H1 (cell line): Measurements from ENCODE around the gene ZRANB1. TPM values are rescaled to one million over a fixed set of nuclear protein-coding genes. Genes with fewer than 3 reads are reported as not detected.

Source experiments
- CTCF ChIA-PET: fragments of 300-600 bp; sonication (Branson Sonifier 250); formaldehyde crosslinking; loops from one replicate; lab custom pipeline; 2021; ENCODE audit not compliant: partially characterized antibody; lab: Charles Lee
- POLR2A ChIA-PET: fragments of 300-600 bp; sonication (Branson Sonifier 250); formaldehyde crosslinking; loops from one replicate; lab custom pipeline; 2021; ENCODE audit warnings: inconsistent platforms; ENCODE audit not compliant: partially characterized antibody; lab: Charles Lee
- DNase-seq, 2 experiments: peaks; one replicate each; pipeline versions ENCODE4 v3.0.0 to v3.0.0-alpha.2; 2010 to 2022; ENCODE audit warnings: low spot score in 2 of 2, low read depth in 1 of 2, mixed read lengths in 1 of 2
- FAIRE-seq: peaks from 2 replicates; lab custom pipeline; 2011; peaks lifted over from hg19 to GRCh38; lab: Jason Lieb, UNC
- H2AFZ ChIP-seq: 2 replicates; pipeline ENCODE4 v1.8.1; 2012; ENCODE audit warnings: low read length, inconsistent platforms
- H2AK5ac ChIP-seq: 2 replicates; pipeline ENCODE4 v1.6.1; 2013; ENCODE audit warnings: low read depth, low read length
- H2BK120ac ChIP-seq: replicated peaks from 2 replicates; pipeline ENCODE3; 2013; ENCODE audit warnings: low read depth, low read length, inconsistent platforms
- H2BK12ac ChIP-seq: 2 replicates; pipeline ENCODE4 v1.6.1; 2013; ENCODE audit warnings: low read depth, low read length
- H2BK15ac ChIP-seq: 2 replicates; pipeline ENCODE4 v1.6.1; 2013; ENCODE audit warnings: low read length
- H2BK20ac ChIP-seq: 2 replicates; pipeline ENCODE4 v1.6.1; 2013; ENCODE audit warnings: low read length
- H2BK5ac ChIP-seq: 2 replicates; pipeline ENCODE4 v1.6.1; 2013; ENCODE audit warnings: low read depth, low read length
- H3K14ac ChIP-seq: 2 replicates; pipeline ENCODE4 v1.6.1; 2013; ENCODE audit warnings: inconsistent platforms; ENCODE audit not compliant: insufficient read length
- H3K18ac ChIP-seq: 2 replicates; pipeline ENCODE4 v1.6.1; 2013; ENCODE audit warnings: low read length; ENCODE audit errors: extremely low read depth
- H3K23ac ChIP-seq: 2 replicates; pipeline ENCODE4 v1.6.1; 2013; ENCODE audit warnings: inconsistent platforms; ENCODE audit not compliant: insufficient read length
- H3K23me2 ChIP-seq: 2 replicates; pipeline ENCODE4 v1.6.1; 2013; ENCODE audit warnings: low read depth, low read length
- H3K27ac ChIP-seq: 2 replicates; pipeline ENCODE4 v1.6.1; 2011; ENCODE audit warnings: low read depth, low read length, inconsistent platforms
- H3K27me3 ChIP-seq, 4 experiments: replicated peaks in 1 of 4; 1 replicate in 1 of 4; 2 replicates in 3 of 4; pipeline versions ENCODE4 v1.6.1 to v1.8.1; 2011 to 2013; ENCODE audit warnings: low read length in 3 of 4, mild to moderate bottlenecking in 3 of 4, inconsistent platforms in 2 of 4, mixed read lengths in 2 of 4, moderate library complexity in 1 of 4; ENCODE audit not compliant: control insufficient read depth in 3 of 4, insufficient read depth in 3 of 4; ENCODE audit errors: extremely low read depth in 1 of 4
- H3K36me3 ChIP-seq, 4 experiments: 2 replicates each; pipeline versions ENCODE4 v1.6.1 to v1.8.1; 2011 to 2013; ENCODE audit warnings: mild to moderate bottlenecking in 4 of 4, low read length in 3 of 4, moderate library complexity in 2 of 4, control low read depth in 1 of 4, inconsistent platforms in 1 of 4; ENCODE audit not compliant: insufficient read depth in 4 of 4, control insufficient read depth in 2 of 4
- H3K4ac ChIP-seq: replicated peaks from 2 replicates; pipeline ENCODE3; 2013; ENCODE audit warnings: low read length, low read depth, mixed read lengths, inconsistent platforms; ENCODE audit not compliant: insufficient read length
- H3K4me1 ChIP-seq, 4 experiments: replicated peaks in 1 of 4; 1 replicate in 1 of 4; 2 replicates in 3 of 4; pipeline versions ENCODE4 v1.6.1 to v1.8.1; 2011 to 2013; ENCODE audit warnings: low read length in 3 of 4, inconsistent platforms in 2 of 4, mixed read lengths in 1 of 4; ENCODE audit not compliant: insufficient read depth in 4 of 4, control insufficient read depth in 3 of 4
- H3K4me2 ChIP-seq, 2 experiments: 2 replicates each; pipeline versions ENCODE4 v1.6.1 to v1.8.1; 2011 to 2013; ENCODE audit warnings: low read depth in 2 of 2, low read length in 2 of 2, control low read depth in 1 of 2, inconsistent platforms in 1 of 2, mild to moderate bottlenecking in 1 of 2; ENCODE audit not compliant: insufficient read depth in 1 of 2
- H3K4me3 ChIP-seq, 4 experiments: fragments of 200-600, 300-600 bp in 1 of 4; sonication (generic), shearing (Covaris generic), sonication (Bioruptor Twin) in 1 of 4; 2 replicates each; pipeline versions ENCODE4 v1.5.1 to v1.8.1; 2011 to 2016; ENCODE audit warnings: low read length in 4 of 4, low read depth in 3 of 4, control low read depth in 2 of 4, inconsistent platforms in 2 of 4, mild to moderate bottlenecking in 2 of 4, mixed read lengths in 1 of 4, moderate library complexity in 1 of 4; ENCODE audit not compliant: insufficient read depth in 2 of 4; ENCODE audit errors: extremely low read depth in 1 of 4
- H3K56ac ChIP-seq: replicated peaks from 2 replicates; pipeline ENCODE3; 2013; ENCODE audit warnings: low read depth, mild to moderate bottlenecking, mixed read lengths, low read length, inconsistent platforms; ENCODE audit not compliant: insufficient read length
- H3K79me1 ChIP-seq: 2 replicates; pipeline ENCODE4 v1.6.1; 2013; ENCODE audit warnings: low read depth, low read length, control low read depth
- H3K79me2 ChIP-seq, 2 experiments: 2 replicates each; pipeline versions ENCODE4 v1.6.1 to v1.8.1; 2012 to 2013; ENCODE audit warnings: low read length in 2 of 2, mild to moderate bottlenecking in 2 of 2, inconsistent platforms in 1 of 2; ENCODE audit not compliant: insufficient read depth in 2 of 2, control insufficient read depth in 1 of 2
- H3K9ac ChIP-seq, 4 experiments: replicated peaks in 1 of 4; 1 replicate in 1 of 4; 2 replicates in 3 of 4; pipeline versions ENCODE4 v1.6.1 to v1.8.1; 2011 to 2013; ENCODE audit warnings: low read depth in 3 of 4, low read length in 3 of 4, control low read depth in 2 of 4, mild to moderate bottlenecking in 2 of 4, moderate library complexity in 2 of 4, inconsistent platforms in 1 of 4; ENCODE audit errors: extremely low read depth in 1 of 4
- H3K9me3 ChIP-seq, 2 experiments: 2 replicates each; pipeline versions ENCODE4 v1.6.1 to v1.8.1; 2012 to 2013; ENCODE audit warnings: mild to moderate bottlenecking in 2 of 2, moderate library complexity in 2 of 2, control low read depth in 1 of 2, inconsistent platforms in 1 of 2, low read depth in 1 of 2, low read length in 1 of 2, mixed read lengths in 1 of 2; ENCODE audit not compliant: insufficient read depth in 2 of 2
- H4K20me1 ChIP-seq, 2 experiments: replicated peaks in 1 of 2; 2 replicates each; pipeline versions ENCODE3 to v1.8.1; 2011 to 2013; ENCODE audit warnings: inconsistent platforms in 2 of 2, low read length in 2 of 2, mild to moderate bottlenecking in 1 of 2; ENCODE audit not compliant: insufficient read depth in 2 of 2, control insufficient read depth in 1 of 2
- H4K5ac ChIP-seq: 2 replicates; pipeline ENCODE4 v1.6.1; 2013; ENCODE audit warnings: low read length, low read depth, mixed read lengths, inconsistent platforms; ENCODE audit not compliant: insufficient read length
- H4K8ac ChIP-seq: 2 replicates; pipeline ENCODE4 v1.8.0; 2013; ENCODE audit warnings: mild to moderate bottlenecking, moderate library complexity, low read length, inconsistent platforms; ENCODE audit not compliant: insufficient read depth; ENCODE audit errors: extremely low read depth
- H4K91ac ChIP-seq: replicated peaks from 2 replicates; pipeline ENCODE3; 2013; ENCODE audit warnings: low read length, mixed read lengths, inconsistent platforms; ENCODE audit not compliant: insufficient read length
- ASH2L ChIP-seq: fragments of 200-600, 300-600 bp; sonication (generic); IDR thresholded peaks from one replicate; pipeline ENCODE4 v1.7.1; 2017; ENCODE audit warnings: low read length
- CBX5 ChIP-seq: fragments of 300-800, 300-1000 bp; sonication (generic); IDR thresholded peaks from 2 replicates; pipeline ENCODE4 v1.7.1; 2016; ENCODE audit warnings: antibody characterized with exemption, low read length, low read depth
- CEBPB ChIP-seq: IDR thresholded peaks from 2 replicates; pipeline ENCODE4 v1.6.1; 2012; ENCODE audit warnings: low read depth, low read length
- CTCF ChIP-seq, 3 experiments: IDR thresholded peaks; 1 replicate in 2 of 3; 2 replicates in 1 of 3; pipeline versions ENCODE4 v1.5.1 to v1.6.1; 2011; ENCODE audit warnings: low read length in 3 of 3, mild to moderate bottlenecking in 3 of 3, inconsistent platforms in 2 of 3, low read depth in 1 of 3, moderate library complexity in 1 of 3; ENCODE audit not compliant: insufficient read depth in 1 of 3; ENCODE audit errors: control extremely low read depth in 1 of 3
- EGR1 ChIP-seq: IDR thresholded peaks from 2 replicates; pipeline ENCODE4 v1.6.1; 2011; ENCODE audit warnings: low read depth, low read length, borderline replicate concordance
- GTF2F1 ChIP-seq: IDR thresholded peaks from 2 replicates; pipeline ENCODE4 v1.6.1; 2012; ENCODE audit warnings: low read depth, low read length, improper control_type of control experiment, borderline replicate concordance
- MAFK ChIP-seq: IDR thresholded peaks from 2 replicates; pipeline ENCODE4 v1.6.1; 2012; ENCODE audit warnings: low read depth, mild to moderate bottlenecking, improper control_type of control experiment, low read length
- MAX ChIP-seq: IDR thresholded peaks from 2 replicates; pipeline ENCODE4 v1.6.1; 2012; ENCODE audit warnings: inconsistent platforms
- SIX5 ChIP-seq: IDR thresholded peaks from 2 replicates; pipeline ENCODE4 v1.6.1; 2011; ENCODE audit warnings: mild to moderate bottlenecking, low read depth, low read length
- SP1 ChIP-seq: IDR thresholded peaks from 2 replicates; pipeline ENCODE4 v1.6.1; 2011; ENCODE audit warnings: low read depth, low read length
- WGBS, 2 experiments: shearing (Covaris generic) in 1 of 2; methylation state at CpG; one replicate each; pipeline versions ENCODE4 v1.1.6 to v1.1.7; 2013 to 2015; ENCODE audit warnings: low lambda C conversion rate in 2 of 2, mixed read lengths in 2 of 2, inconsistent platforms in 1 of 2, low coverage in 1 of 2, missing lambda C conversion rate in 1 of 2; ENCODE audit not compliant: insufficient replicate concordance in 2 of 2, insufficient coverage in 1 of 2, insufficient read length in 1 of 2; ENCODE audit errors: extremely low coverage in 1 of 2, missing lambda C conversion rate in 1 of 2; 5-methylcytosine and 5-hydroxymethylcytosine counted together
- polyA plus RNA-seq, 7 experiments: library from polyadenylated mRNA; depleted of rRNA in 3 of 7; stranded (reverse) in 5 of 7; unstranded in 2 of 7; fragments of >200 nt in 5 of 7; fragments of 200-250 nt in 2 of 7; gene quantifications; 1 replicate in 5 of 7; 2 replicates in 1 of 7; 4 replicates in 1 of 7; pipeline versions ENCODE4 v1.2.1 to v1.2.3, GENCODE V29; 2011 to 2013; ENCODE audit warnings: missing spikeins in 2 of 7, mixed read lengths in 2 of 7
- total RNA-seq: library from RNA; stranded (reverse); fragmentation: NEBNext Ultra II Directional; extraction: Animal tissue kit (Norgen Biotek cat#: 25700); gene quantifications from 2 replicates; pipeline ENCODE4 v1.2.1, GENCODE V29; 2021

The ZRANB1 gene
- total and polyA plus RNA-seq, 2 of the 8 experiments (the other 6 are each of a cell fraction or from before 2014, with no cell fraction given), result 6.1 to 19.9 TPM

GRCh38 chr10:125035588-125036295, 93.8 kb downstream of the ZRANB1 start:
- Histone ChIP-seq H3K27me3 (no peaks in the 10 kb centered on the region), H3K14ac (no peak overlapping the region), H3K4me1 (peaks cover 1 to 28% (median 20%) of the 10 kb centered on the region in 4 experiments), H4K8ac (no peak overlapping the region), H4K91ac (no peak overlapping the region), H2BK5ac (no peak overlapping the region), H3K79me2 (peaks cover 11 to 97% of the 10 kb centered on the region in 2 experiments), H3K9ac (no peak overlapping the region), H2BK120ac (no peak overlapping the region), H3K23me2 (no peaks in the 10 kb centered on the region; the same call in 1 of the 2 replicates), H3K27ac (no peak overlapping the region), H3K36me3 (peaks cover 4 to 53% (median 8%) of the 10 kb centered on the region in 4 experiments; a peak in 7 of 8 replicates), H3K23ac (no peak overlapping the region), H4K20me1 (peaks cover 38 to 42% of the 10 kb centered on the region in 2 experiments), H3K4me3 (no peak overlapping the region), H3K18ac (no peak overlapping the region), H3K9me3 (no peaks in the 10 kb centered on the region), H2AK5ac (no peak overlapping the region), H3K4ac (no peak overlapping the region), H2BK15ac (no peak overlapping the region), H2AFZ (no peak overlapping the region), H2BK12ac (no peak overlapping the region), H2BK20ac (no peak overlapping the region), H4K5ac (no peak overlapping the region), H3K79me1 (peaks cover 40% of the 10 kb centered on the region), H3K4me2 (no peak overlapping the region), H3K56ac (no peak overlapping the region)
- FAIRE-seq (no peak), DNase-seq (no peak)
- POLR2A ChIA-PET, result interaction anchor here (0.8 to 2.1 kb wide), 4 partner anchors 9 to 52 kb away, joined by 3 to 10 read pairs (median 5); no protein-coding TSS in a partner anchor
- TF ChIP-seq GTF2F1, result no peak
- TF ChIP-seq SP1, result no peak
- TF ChIP-seq MAX, result no peak
- no peak for TF ChIP-seq EGR1
- TF ChIP-seq CTCF (IDR thresholded peaks at IDR 0.05; ENCODE audit: control extremely low read depth in 1 of 3, insufficient read depth in 1 of 3, low read depth in 1 of 3, low read length in 3 of 3), result no peak
- TF ChIP-seq SIX5, result no peak
- no peak for TF ChIP-seq MAFK
- no peak for TF ChIP-seq CBX5
- TF ChIP-seq ASH2L, result no peak
- TF ChIP-seq CEBPB, result no peak
- 86% methylated on average over 7 of the region's 7 CpGs; no CpG with 5 or more reads in 1 of the 2 experiments for WGBS, 2 experiments
- CTCF ChIA-PET, result interaction anchor here (0.6 to 4.1 kb wide), 10 partner anchors 9 to 302 kb away, joined by 3 to 29 read pairs (median 6); no protein-coding TSS in a partner anchor
